RWPE2 (cell line): ENCODE data around the gene OGT.

ENCODE experiments used
- ATAC-seq: fragments of 200-7000 bp; cut with Tn5 transposase; 3 replicates; pipeline ENCODE4 v1.9.1; 2021; ENCODE audit warnings: low read depth
- DNase-seq: peaks from one replicate; pipeline ENCODE4 v3.0.0-alpha.2; 2020; ENCODE audit warnings: low spot score
- H3K27ac ChIP-seq: fragments of 450-650 bp; 2 replicates; pipeline ENCODE4 v1.5.1; 2017; ENCODE audit warnings: mild to moderate bottlenecking; ENCODE audit not compliant: poor library complexity, severe bottlenecking
- H3K27me3 ChIP-seq: fragments of 250-450 bp; sonication (Bioruptor Pico); 2 replicates; pipeline ENCODE4 v1.5.1; 2021; ENCODE audit warnings: mild to moderate bottlenecking, moderate library complexity; ENCODE audit not compliant: insufficient read depth, poor library complexity, severe bottlenecking
- H3K36me3 ChIP-seq: fragments of 250-450 bp; sonication (Bioruptor Pico); 2 replicates; pipeline ENCODE4 v1.5.1; 2020; ENCODE audit warnings: low read depth, mild to moderate bottlenecking, moderate library complexity
- H3K4me1 ChIP-seq: fragments of 250-450 bp; sonication (Bioruptor Pico); 2 replicates; pipeline ENCODE4 v1.5.1; 2021; ENCODE audit warnings: mild to moderate bottlenecking, moderate library complexity; ENCODE audit not compliant: insufficient read depth, poor library complexity, severe bottlenecking
- H3K4me3 ChIP-seq: fragments of 250-450 bp; sonication (Bioruptor Pico); 2 replicates; pipeline ENCODE4 v1.5.1; 2021; ENCODE audit warnings: mild to moderate bottlenecking, moderate library complexity; ENCODE audit not compliant: severe bottlenecking
- H3K9me3 ChIP-seq: fragments of 250-450 bp; sonication (Bioruptor Pico); 2 replicates; pipeline ENCODE4 v1.5.1; 2021; ENCODE audit warnings: mild to moderate bottlenecking, moderate library complexity; ENCODE audit not compliant: severe bottlenecking
- CTCF ChIP-seq: fragments of 450-650 bp; IDR thresholded peaks from one replicate; pipeline ENCODE4 v1.5.1; 2017; ENCODE audit warnings: mild to moderate bottlenecking, moderate library complexity; ENCODE audit not compliant: poor library complexity, severe bottlenecking

The OGT gene

DNA sequence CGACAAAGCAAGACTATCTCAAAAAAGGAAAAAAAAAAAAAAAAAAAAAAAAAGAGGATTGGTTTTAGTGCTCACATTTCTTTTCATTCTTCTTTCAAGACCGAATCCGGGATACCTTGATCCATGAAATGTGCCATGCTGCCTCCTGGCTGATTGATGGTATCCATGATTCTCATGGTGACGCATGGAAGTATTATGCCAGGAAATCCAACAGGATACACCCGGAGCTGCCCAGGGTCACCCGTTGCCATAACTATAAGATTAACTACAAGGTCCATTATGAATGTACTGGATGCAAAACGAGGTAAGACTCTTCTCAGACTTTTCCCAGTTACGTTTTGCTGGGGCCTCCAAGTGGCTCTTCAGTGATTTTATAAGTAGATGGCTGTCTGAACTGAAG is 79.4 kb downstream of the OGT start:
- Histone ChIP-seq H3K27ac (no peak overlapping the region), H3K9me3 (no peaks in the 10 kb centered on the region), H3K4me1 (no peaks in the 10 kb centered on the region), H3K36me3 (peaks cover 7% of the 10 kb centered on the region; the same call in 1 of the 2 replicates), H3K27me3 (no peaks in the 10 kb centered on the region), H3K4me3 (no peak overlapping the region)
- no peak for ATAC-seq
- TF ChIP-seq CTCF: no peak
- DNase-seq: no peak

GRCh38 chrX:71615056-71615455 is 82.2 kb downstream of the OGT start:
- Histone ChIP-seq H3K27ac (no peak overlapping the region), H3K4me1 (no peaks in the 10 kb centered on the region), H3K27me3 (no peaks in the 10 kb centered on the region), H3K36me3 (peaks cover 3% of the 10 kb centered on the region; the same call in 1 of the 2 replicates), H3K4me3 (no peak overlapping the region), H3K9me3 (no peaks in the 10 kb centered on the region)
- no peak for TF ChIP-seq CTCF
- DNase-seq: no peak
- ATAC-seq: no peak

DNA sequence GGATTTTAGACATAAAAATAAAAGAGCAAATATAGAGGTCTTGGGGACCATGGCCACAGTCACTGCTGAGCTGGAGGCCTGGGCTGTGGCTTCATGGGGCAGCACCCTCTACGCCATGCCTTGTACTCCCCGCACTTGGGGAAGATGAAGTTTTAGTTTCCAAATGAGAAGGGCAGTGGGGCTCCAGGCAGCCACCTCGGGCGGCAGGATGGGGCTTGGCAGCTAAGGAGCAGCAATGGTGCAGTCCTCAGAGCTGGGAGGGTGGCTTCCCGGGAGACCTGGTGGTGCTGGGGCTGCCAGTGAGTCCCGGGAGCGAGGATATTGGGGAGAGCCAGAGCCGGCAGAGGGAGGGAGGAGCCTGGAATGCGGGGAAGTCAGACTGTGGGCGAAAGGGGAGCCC is 83.0 kb downstream of the OGT start:
- Histone ChIP-seq H3K9me3 (no peaks in the 10 kb centered on the region), H3K4me3 (no peak overlapping the region), H3K4me1 (no peaks in the 10 kb centered on the region), H3K36me3 (peaks cover 3% of the 10 kb centered on the region; the same call in 1 of the 2 replicates), H3K27me3 (no peaks in the 10 kb centered on the region), H3K27ac (no peak overlapping the region)
- no peak for TF ChIP-seq CTCF
- DNase-seq (no peak), ATAC-seq (no peak)

- no peaks in the 10 kb centered on the region for H3K4me1 ChIP-seq
- H3K9me3 ChIP-seq: no peaks in the 10 kb centered on the region
- no peak for DNase-seq
- no peak overlapping the region for H3K4me3 ChIP-seq
- no peaks in the 10 kb centered on the region for H3K27me3 ChIP-seq
- H3K27ac ChIP-seq: no peak overlapping the region
- ATAC-seq: no peak
- H3K36me3 ChIP-seq: no peaks in the 10 kb centered on the region
- TF ChIP-seq CTCF: no peak
Measured at GRCh38 chrX:71616672-71617529, 84.0 kb downstream of the OGT start.

- H3K27ac ChIP-seq: no peak overlapping the region
- H3K36me3 ChIP-seq: no peaks in the 10 kb centered on the region
- no peaks in the 10 kb centered on the region for H3K9me3 ChIP-seq
- no peaks in the 10 kb centered on the region for H3K4me1 ChIP-seq
- H3K4me3 ChIP-seq: no peak overlapping the region
- DNase-seq (no peak), ATAC-seq (no peak)
- TF ChIP-seq CTCF: no peak
- no peaks in the 10 kb centered on the region for H3K27me3 ChIP-seq
Measured at GRCh38 chrX:71617742-71618141, 84.8 kb downstream of the OGT start.
